Measurements from ENCODE around the gene S100A4.
A peak's percentile ranks its signal among the peaks of the same experiment; 100 is the strongest.

Gene S100A4

DNA sequence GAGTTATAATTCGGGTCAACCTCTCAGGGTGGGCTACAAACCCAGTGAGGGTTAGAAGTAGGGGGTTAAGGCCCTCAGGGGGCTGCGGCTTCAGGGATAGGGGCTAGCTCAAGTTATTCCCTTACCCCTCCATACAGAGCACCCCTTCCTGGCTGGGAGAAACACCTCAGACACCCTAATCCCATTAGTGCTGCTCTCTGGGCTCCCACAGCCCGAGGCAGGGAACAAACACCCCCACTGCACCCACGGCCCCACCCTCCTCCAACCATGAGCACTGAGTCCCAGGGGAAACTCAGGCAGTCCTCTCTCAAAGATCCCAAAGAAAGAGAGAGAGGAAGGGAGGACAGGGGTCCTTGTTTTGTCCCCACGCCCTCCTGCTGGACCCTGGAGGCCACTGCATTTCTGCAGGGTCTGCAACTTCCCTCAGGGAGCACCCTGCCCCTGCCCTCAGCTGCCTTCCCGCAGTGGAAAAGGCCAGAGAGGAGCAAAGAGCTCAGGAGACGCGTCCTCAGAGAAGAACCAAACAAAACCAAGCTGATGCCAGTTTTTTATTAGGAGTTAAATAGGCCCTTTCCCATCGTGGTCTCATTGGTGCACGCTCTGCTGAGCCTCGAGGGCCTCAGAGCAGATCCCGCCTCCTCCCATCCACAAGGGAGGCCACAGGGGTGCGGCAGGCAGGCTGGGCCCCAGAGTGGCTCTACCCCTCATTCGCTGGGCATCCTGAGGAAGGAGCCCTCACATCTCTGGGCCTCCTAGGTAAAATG, 1.4 kb upstream of the S100A4 start:
- no peak for DNase-seq

DNA sequence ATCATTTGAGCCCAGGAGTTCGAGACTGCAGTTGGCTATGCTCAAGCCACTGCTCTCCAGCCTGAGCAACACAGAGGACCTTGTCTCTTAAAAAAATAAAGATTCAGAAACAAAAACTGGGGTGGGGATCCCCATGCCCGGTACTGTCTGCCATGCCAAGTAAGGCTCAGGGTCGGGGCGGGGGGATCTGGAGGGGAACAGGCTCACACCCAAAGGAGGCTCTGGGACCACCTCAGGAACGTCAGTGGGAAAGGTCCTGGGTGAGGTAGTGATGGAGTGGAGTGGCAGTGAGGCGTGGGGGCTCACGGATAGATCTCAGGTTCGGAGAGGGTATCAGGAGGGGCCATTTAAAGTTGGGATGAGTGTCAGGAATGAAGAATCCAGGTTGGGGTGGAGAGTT, 765 bp upstream of the S100A4 start:
- DNase-seq, result no peak

DNA sequence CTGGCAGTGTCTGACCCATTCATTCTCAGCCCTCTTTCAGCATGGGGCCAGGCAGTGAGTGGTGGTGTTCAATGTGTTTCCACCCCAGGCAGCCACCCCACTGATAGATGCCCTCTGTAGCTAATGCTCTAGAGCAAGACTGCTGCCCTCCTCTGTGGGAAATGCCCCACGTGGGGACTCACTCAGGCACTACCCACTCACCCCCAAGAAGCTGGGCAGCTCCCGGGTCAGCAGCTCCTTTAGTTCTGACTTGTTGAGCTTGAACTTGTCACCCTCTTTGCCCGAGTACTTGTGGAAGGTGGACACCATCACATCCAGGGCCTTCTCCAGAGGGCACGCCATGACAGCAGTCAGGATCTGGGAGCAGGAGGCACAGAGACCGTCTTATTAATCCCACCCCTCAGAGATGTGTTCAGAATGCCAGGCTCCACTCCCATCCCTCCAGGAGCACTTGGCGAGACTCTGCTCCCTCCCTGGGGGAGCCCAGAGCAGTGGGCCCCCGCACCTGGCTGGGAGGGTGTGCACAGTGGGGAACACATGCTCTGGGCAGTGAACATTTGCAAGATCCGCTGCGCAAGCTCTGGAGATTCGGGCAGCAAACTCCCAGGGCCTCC, 1.0 kb downstream of the S100A4 start:
- no peak for DNase-seq

DNA sequence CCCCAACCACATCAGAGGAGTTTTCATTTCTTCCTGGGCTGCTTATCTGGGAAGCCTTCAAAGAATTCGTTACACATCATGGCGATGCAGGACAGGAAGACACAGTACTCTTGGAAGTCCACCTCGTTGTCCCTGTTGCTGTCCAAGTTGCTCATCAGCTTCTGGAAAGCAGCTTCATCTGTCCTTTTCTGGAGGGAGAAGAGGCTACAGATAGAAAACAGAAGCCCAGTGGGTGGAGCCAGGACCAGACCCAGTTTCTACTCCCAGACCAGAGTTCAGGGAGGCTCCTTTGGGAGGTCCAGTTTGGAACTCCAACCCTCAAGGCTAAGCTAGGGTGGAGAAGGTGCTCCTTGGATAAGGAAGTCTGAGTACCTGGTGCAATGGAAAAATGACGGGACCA, 1.9 kb downstream of the S100A4 start:
- DNase-seq, result no peak

DNA sequence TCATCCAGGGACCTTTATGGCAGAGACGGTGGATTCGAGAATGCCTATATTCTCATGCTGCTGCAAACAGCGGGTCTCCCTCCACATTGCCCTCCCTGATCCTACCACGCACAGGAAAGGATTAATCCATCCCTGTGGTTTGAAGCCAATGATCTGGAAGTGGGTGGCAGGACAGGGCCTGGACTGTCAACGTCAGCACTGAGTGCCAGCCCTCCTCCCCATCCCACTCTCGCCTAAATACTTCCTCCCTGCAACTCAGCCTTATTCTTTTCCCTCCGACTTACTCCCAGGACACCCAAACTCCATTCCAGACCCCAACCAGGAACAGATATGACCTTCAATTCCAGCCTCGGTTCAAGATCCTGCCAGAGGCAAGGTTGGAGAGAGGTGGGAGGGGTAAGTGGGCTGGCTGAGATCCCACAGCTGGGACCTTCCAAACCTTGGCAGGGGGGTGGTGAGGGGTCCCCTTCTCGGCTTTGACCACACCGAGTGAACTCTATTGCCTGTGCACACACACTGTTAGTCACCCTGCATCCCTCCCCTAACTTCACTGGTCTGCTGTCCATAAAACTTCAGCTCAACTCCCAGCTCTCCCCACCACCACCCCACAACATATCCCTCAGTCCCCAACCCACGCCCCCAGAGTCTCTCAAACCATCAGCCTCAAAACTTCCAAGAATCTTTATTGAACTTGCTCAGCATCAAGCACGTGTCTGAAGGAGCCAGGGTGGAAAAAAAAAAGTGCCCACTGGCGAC, 2.5 kb downstream of the S100A4 start:
- no peak for DNase-seq

DNA sequence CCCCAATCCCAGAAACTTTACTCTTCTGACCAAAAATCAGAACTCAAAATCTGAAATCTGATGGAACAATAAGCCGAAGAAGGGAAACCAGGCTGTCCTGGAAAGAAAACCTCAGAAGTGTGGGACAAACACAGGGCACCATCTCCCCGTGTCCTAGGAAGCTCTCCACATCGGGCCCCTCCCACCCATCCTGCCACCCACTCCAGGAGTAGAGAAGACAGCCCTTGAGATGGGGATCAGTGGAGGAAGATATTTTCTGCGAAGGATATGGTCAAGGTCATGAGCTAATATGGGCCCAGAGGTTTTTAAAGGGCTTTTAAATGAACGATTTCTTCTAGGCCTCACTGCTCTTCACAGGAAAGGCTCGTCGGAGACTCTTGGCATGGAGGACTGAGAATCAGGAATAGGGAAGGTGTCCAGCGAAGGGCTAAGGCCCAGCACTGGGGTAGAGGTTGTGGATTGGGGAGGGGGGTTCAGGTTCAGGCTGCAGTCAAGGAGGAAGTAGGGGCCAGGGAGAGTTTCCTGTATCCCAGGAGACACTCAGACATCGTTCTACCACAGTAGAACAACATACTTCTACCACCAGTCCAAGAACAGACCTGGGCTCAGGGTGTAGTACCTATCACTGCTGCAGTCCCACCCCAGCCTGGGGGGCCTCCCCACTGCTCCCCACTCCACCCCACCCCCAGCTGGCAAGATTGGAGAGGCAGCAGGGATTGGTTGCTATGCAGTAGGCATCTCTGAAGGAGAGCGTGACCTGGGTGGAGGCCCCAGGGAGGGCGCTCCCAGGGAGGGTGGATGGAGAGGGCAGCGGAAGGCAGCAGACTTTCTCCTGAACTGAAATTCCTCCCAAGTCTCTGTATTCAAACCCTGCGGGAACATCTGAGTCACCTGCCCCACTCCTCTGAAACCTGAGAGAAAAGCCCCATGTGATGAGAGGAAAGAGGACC, 3.7 kb downstream of the S100A4 start:
- DNase-seq, result no peak

DNA sequence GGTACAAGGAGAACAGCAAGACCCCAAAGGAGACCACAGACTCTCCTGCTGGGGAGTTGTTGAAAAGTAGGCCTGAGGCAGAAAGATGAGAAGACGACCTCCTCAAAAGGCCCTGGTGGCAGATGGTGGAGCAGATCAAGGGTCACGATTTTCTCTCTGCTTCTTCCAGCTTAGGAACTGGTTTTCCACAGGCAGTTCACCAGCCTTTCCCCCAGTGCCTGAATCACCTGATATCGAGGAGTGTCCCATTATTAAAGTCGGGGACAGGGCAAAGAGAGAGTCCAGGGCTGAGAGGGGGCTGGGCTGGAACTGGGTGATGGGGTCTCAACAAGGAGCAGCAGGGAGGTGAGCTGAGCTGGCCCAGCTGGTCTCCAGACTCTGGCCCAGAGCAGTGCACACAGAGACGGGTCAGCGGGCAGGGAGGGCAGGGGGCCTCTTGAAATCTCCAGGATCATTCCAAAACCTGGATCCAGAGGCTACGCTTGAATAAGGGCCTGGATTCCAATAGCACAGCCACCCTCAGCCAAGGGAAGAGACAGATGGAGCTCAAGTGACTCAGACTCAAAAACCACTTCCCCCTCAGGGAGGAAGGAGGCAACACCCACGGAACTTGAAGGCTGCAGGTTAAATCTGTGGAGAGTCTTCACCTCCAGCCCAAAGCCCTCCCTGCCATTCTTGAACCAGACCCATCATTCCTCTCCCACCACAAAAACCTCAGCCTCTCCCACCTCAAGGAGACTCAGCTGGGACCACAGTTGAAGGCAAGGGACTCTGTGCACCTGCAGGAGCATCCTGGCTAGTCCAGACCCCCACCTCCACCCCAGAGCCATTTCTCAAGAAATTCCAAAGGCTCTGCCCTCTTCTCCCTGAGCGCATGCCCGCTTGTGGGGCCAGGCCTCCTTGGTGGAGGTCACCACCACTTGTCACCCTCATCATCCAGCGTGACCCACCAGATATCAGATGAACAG, 4.9 kb downstream of the S100A4 start, which contains the start of gene S100A5:
Gene S100A5 (minus strand): TSS at position 541 of the 968 bp plus-strand sequence. CDS start 743 bp downstream, outside the sequence.
- DNase-seq, result no peak

DNA sequence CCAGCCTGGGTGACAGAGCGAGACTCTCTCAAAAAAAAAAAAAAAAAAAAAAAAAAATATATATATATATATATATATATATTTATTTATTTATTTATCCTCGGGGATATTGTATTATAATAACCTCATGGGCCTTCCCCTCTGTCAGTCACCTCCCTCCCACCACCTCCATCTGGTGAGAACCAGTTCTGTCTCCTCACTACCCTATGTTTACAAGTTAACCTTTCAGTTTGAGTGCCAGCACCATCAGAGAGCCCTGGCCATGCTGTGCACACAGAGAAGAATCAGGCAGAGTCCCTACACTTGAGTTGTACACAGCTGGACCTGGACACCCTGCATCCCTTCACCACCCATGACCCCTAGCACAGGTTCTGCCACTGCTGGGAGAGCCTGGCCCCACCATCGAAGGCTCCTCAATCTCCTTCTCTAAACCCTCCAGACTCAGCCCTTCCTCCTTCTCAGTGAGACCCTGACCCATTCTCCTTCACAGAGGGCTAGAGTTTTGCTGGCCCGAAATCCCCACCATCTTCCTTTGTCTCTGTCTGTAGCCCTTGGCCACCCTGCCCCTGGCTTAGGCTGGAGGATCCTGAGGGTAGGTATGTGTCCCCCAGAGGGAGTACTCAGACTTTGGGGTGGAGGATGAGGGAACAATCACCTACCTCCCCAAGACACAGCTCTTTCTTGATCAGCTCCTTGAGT, 6.1 kb downstream of the S100A4 start:
- no peak for DNase-seq

DNA sequence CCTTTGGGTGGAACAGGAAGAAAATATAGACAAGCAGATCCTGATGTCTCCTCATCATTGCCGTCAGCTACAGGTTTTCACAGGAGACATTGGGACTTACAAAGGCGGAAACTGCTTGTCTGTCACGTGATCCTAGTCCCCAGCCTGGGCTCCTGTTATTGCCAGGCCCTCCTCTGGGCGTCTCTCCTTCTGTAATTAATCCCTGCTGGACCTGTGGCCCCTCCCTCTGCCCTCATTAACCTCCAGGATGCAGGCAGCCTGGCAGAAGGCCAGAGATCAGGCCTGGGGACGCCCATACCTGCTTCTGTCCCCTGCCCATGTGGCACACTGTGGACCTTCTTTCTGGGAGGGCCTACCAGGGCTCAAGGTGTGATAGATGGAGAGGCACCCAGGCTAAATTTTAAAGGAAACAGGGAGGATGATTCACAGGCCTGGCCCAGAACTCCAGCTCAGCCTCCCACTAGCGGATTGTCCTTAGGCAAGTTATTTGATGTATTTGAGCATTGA, 7.2 kb downstream of the S100A4 start:
- peak; percentile 81 for DNase-seq

DNA sequence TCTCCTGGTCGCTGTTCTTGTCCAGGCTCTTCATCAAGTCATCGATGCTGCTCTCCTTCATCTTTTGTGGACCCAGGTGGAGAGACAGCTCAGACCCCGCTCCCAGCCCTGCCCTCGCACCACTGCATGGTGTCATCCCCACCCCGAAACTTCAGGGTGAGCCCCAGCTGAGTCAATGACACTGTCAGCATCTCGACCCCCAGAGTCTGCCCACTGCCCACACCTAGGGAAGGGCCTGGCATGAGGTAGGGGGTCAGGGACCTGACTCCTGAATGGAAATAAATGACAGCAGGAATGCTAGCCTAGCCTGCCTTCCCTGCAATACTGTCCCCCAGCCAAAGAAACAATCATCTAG, 8.3 kb downstream of the S100A4 start:
- DNase-seq, result no peak

DNA sequence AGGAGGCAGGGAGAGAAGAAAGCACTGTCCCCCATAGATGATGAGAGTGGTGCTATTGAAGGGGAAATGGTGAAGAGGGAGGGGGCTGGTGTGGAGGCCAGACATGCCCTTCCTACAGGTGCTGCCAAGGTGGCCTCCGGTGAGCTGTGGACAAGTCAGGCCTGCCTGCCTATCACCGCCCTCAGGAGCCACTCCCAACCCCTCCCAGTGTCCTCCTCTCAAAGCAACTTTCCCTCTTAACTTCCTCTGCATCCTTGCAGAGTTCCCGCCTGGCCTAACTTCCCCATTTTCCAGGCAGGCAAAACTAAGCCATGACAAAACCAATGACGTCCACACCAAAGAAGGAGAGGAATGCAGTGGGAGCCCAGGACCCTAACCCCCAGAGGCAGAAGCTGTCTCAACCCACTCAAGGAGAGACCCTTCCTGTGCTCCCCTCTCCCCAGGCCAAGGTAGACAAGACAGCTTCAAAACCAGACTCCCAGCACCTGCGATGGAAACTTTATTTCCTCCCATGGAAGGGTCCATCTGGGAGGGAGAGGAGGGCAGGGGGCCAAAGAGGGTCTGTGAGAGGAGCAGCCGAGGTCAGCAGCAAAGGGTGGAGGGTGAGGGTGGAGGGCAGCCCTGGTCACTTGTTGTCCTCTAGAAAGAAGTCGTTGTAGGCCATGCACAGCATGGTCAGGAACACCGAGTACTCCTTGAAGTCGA, 8.8 kb downstream of the S100A4 start:
- no peak for DNase-seq

DNA sequence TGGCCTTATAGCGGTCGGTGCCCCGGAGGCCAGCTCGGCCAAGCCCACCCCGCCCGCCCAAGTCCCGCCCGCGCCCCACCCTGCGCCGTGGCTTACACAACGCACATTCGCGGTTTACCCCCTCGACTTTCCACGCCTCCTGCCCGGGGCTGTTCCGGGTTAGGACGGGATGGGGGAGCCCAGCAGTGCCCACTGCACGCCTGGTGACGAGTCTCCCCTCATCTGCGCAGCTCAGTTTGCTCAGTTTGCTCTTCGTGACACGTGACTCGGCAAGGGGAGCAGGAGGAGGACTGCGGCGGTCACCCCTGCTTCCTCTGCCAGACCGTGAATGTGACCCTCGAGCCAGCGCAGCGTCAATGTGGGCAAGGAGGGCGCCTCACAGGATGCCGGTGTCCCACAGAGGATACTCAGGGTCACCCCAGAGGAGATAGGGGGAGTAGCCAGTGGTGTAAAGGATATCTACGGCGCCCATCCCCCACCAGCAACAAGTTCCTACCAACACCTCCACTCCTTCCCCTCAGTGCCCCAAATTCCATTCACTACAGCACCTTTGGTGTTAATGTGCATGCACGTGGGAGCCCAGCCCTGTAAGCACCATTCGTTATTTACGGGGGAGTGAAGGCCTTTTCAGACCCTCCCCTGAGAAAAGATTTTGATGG, 9.5 kb downstream of the S100A4 start:
- DNase-seq, result peak; percentile 80

DNA sequence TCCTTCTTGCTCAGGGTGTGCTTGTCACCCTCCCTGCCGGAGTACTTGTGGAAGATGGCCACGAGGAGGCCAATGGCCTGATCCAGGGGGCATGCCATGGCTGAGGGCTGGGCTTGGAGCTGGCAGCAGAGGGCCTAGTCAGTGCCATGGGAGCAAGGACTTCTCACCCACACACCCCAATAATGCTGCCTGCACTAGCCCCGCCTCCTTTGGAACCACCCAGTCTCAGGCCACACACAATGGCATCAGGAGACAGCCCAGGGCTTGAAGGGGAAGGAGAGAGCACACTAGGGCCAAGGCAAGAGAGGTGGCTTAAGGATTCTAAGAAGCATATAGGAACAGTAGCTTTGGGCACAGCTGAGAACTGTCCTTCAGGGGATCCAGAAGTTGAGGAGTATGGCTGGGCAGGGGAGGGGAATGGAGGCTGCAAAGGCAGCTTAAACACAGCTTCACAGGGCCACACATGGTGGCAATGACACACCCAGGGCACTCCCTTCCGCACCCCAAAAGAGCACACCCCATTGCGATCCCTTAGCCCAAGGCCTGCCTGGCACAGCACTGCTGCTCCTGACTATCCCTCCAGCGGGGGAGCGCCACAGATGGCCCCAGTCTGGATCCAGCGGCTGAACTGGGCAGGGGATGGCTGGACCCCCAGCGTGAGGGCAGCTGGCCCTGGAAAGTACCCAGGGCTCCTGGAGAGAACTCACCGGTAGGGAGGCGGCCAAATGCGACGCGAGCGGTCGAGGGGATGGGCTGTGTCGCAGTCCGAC, 10.2 kb downstream of the S100A4 start, which contains the start of gene S100A6:
Gene S100A6 (minus strand): TSS at position 750 of the 770 bp plus-strand sequence. CDS start 652 bp downstream, at position 98.
- no peak for DNase-seq

DNA sequence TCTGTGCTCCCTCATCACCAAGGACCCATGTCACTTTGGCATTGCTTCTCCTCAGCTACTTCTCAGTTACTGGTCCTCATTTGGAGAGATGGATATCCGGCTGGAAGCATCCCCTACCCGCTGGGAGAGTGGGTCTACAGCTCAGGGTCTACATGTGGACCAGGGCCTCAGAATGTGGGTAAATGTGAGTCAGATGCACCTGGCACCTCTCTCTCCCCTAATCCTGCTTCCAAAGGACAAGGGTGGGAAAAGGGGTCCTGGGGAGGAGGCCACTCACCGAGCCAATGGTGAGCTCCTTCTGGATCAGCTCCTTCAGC, 10.7 kb downstream of the S100A4 start:
- no peak for DNase-seq

DNA sequence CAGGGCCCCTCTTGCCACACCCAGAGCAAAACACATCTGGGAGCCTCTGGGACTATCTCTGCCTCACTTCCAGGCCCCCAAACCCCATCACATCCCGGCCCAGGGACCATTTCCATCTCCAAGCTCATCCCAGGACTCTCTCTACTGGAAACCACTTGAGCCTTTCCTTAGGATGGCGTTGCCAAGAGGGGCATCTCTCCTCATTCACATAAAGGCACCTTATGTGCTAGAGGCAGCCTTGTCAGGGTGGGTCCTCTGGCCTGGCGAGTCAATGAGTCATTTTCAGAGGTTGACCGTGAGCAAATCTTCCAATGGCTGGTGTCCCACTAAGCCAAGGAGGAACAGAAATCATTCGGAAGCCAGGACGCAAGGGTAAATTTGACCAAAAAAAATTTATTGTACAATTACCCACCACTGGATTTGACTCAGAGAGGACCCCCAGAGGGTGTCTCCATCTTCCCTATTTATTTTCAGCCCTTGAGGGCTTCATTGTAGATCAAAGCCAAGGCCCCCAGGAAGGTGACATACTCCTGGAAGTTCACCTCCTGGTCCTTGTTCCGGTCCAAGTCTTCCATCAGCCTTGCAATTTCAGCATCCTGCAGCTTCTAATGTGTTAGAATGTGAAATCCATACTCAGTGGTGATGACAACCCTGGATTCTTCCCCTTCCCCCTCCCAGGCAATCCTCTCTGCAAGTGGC, 11.2 kb downstream of the S100A4 start:
- no peak for DNase-seq

DNA sequence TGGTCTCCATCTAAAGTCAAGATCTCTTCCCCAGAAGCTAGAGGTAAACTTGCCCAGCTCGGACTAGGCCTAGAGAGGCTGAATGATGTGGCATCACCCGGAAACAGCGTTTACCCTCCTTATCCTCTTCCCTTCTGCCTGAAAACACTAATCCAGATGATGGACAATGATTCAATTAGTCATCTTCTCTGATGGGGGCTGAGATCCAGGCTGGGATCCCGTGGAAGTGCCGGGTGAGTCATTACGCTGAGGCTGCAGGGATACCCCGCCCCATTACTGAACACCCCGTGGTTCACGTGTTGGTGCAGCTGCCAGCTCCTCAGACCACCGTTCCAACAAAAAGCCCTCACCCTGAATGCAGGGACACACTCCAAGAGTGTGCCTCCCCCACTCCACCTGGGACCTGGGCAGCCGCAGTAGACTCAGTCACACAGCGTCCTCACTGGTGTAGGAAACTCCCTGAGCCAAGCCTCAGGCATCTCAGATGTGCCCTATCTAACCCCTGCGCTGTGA, 11.9 kb downstream of the S100A4 start:
- DNase-seq, result peak; percentile 71

DNA sequence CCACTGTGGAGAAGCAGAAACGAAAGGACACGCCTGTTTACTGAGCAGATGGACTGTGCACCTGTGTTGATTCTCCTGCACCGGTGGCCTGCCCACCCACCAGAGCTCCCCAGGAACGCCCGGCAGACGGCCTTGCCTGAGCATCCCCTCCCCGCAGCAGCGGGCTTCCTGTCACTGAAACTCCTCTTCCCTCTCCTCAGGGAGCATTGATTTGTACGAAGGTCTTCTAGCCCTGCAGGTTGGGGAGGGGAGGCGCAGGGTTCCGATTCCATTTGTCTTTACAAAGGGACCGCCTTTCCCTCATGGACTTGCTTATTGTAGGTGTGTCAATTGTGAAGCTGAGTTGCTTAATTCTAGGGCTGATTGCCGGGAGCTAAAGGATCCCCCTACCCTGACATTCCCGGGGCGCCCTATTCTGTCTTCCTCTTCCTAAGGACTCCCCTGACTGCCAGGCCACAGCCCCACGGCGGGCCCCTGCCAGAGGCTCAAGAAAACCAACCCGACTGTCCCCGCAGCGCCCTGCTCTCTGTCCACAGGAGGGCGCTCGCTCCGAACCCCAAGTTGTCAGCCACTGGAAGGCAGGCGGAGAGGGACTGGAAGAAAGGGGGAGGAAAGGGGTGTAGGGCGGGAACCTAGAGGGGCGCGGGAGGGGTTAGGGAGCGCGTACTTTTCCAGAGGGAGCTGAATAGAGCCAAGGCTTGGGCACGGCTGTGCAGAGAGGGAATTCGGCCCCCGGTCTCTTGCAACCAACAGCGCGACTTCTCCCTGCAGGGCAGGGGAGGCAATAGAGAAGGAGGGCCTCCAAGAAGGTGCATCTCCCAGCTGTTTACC, 12.6 kb downstream of the S100A4 start:
- peak; percentile 89 for DNase-seq
